T-helper 1 cell treated with Interleukin-12 subunit alpha and Interleukin-12 subunit beta and Interleukin-4 antibody, amounts not matched to agents 30 μg/mL and 1 μg/mL, for 36 hours (primary cell): ENCODE measurements around the gene ZNF850.
A peak's percentile ranks its signal among the peaks of the same experiment; 100 is the strongest.
"Not testable (repeated sequence)": the region's sequence is repeated elsewhere in the genome, so short reads cannot be mapped to it uniquely, and the experiment has no call there.

ENCODE experiments used
- H3K27ac Mint-ChIP-seq: one replicate; pipeline ENCODE4 v1.8.0; 2021; ENCODE audit warnings: mild to moderate bottlenecking, mixed read lengths
- H3K27me3 Mint-ChIP-seq: one replicate; pipeline ENCODE4 v1.8.0; 2021; ENCODE audit warnings: low read depth, mixed read lengths
- H3K36me3 Mint-ChIP-seq: one replicate; pipeline ENCODE4 v1.8.0; 2021; ENCODE audit warnings: low read depth, mixed read lengths
- H3K4me1 Mint-ChIP-seq: one replicate; pipeline ENCODE4 v1.8.0; 2021; ENCODE audit warnings: low read depth, mixed read lengths
- H3K4me3 Mint-ChIP-seq: one replicate; pipeline ENCODE4 v1.8.0; 2021; ENCODE audit warnings: mild to moderate bottlenecking, moderate library complexity, mixed read lengths
- H3K9me3 Mint-ChIP-seq: one replicate; pipeline ENCODE4 v1.8.0; 2021; ENCODE audit warnings: mixed read lengths

Gene ZNF850

GRCh38 chr19:36772311-36773222 is at the start of gene ZNF850:
Gene ZNF850 (minus strand): TSS chr19:36772807. CDS start chr19:36762606, 10,201 bp downstream.
- Mint-ChIP-seq H3K9me3 (peaks cover 47% of the 10 kb centered on the region), H3K27me3 (no peaks in the 10 kb centered on the region), H3K27ac (peak within 1 kb of the TSS; percentile 84), H3K36me3 (peaks cover 30% of the 10 kb centered on the region), H3K4me1 (peaks cover 22% of the 10 kb centered on the region), H3K4me3 (peak within 1 kb of the TSS; percentile 92)

GRCh38 chr19:36821758-36822157 is 49.2 kb upstream of the ZNF850 start:
- Mint-ChIP-seq H3K27ac (no peak overlapping the region), H3K36me3 (peaks cover 60% of the 10 kb centered on the region), H3K27me3 (no peaks in the 10 kb centered on the region), H3K4me1 (no peaks in the 10 kb centered on the region), H3K9me3 (peaks cover 65% of the 10 kb centered on the region), H3K4me3 (no peak overlapping the region)

DNA sequence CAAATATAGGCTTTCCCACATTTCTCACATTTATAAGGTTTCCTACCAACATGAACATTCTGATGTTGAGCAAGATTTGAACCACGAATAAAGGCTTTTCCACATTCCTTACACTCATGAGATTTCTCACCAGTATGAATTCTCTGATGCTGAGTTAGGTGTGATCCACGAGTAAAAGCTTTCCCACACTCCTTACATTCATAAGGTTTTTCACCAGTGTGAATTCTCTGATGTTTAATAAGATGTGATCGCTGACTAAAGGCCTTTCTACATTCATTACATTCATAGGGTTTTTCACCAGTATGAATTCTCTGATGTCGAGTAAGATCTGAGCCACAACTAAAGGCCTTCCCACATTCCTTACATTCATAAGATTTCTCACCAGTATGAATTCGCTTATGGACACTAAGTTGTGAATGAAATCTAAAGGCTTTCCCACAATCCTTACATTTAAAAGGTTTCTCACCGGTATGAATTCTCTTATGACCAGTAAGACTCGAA is 46.6 kb upstream of the ZNF850 start:
- H3K27ac Mint-ChIP-seq, result no peak overlapping the region
- no peak overlapping the region for H3K4me3 Mint-ChIP-seq
- H3K9me3 Mint-ChIP-seq, result peaks cover 54% of the 10 kb centered on the region
- H3K27me3 Mint-ChIP-seq, result no peaks in the 10 kb centered on the region
- peaks cover 45% of the 10 kb centered on the region for H3K36me3 Mint-ChIP-seq
- H3K4me1 Mint-ChIP-seq, result no peaks in the 10 kb centered on the region

DNA sequence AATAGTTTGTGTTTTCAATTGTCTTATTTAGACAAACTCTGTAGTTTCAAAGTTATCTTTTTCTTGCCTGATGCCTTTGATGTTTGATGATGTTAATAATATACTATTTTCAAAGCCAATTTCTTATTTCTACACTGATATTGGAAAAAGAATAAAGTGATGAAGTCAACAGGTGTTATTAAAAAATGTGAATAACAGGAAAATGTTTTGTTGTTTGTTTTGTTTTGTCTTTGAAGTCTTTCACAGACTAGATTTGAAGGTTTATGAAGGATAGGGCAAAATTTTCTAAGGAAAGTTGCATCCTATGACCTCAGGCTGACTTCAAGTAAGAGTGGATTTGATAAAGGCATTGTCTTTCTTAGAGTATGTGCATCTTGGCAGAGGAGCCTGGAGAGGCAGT is 34.4 kb upstream of the ZNF850 start:
- no peaks in the 10 kb centered on the region for H3K4me1 Mint-ChIP-seq
- peaks cover 55% of the 10 kb centered on the region for H3K9me3 Mint-ChIP-seq
- H3K27ac Mint-ChIP-seq, result no peak overlapping the region
- H3K4me3 Mint-ChIP-seq, result no peak overlapping the region
- H3K27me3 Mint-ChIP-seq, result no peaks in the 10 kb centered on the region
- peaks cover 5% of the 10 kb centered on the region for H3K36me3 Mint-ChIP-seq

- H3K27ac Mint-ChIP-seq, result no peak overlapping the region
- no peaks in the 10 kb centered on the region for H3K27me3 Mint-ChIP-seq
- no peak overlapping the region for H3K4me3 Mint-ChIP-seq
- peaks cover 2% of the 10 kb centered on the region for H3K36me3 Mint-ChIP-seq
- peaks cover 43% of the 10 kb centered on the region for H3K9me3 Mint-ChIP-seq
- H3K4me1 Mint-ChIP-seq, result no peaks in the 10 kb centered on the region
Measured at GRCh38 chr19:36805364-36805763, 32.8 kb upstream of the ZNF850 start.

DNA sequence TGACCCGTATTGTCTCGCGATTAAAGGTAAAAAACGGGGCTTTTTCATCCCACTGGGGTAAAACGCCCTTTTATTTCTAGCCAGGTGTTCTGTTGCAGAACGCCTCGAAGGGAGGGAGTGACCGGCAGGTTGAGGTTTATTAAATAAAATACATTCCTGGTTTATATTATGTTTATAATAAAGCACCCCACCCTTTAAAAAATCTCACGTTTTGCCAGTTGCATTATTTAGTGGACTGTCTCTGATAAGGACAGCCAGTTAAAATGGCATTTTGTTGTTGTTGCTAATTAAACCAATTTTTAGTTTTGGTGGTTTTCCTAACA is 25.1 kb upstream of the ZNF850 start:
- peaks cover 2% of the 10 kb centered on the region for H3K4me1 Mint-ChIP-seq
- no peak overlapping the region for H3K27ac Mint-ChIP-seq
- no peaks in the 10 kb centered on the region for H3K27me3 Mint-ChIP-seq
- peaks cover 7% of the 10 kb centered on the region for H3K36me3 Mint-ChIP-seq
- peak overlapping the region; percentile 88 for H3K4me3 Mint-ChIP-seq
- peaks cover 44% of the 10 kb centered on the region for H3K9me3 Mint-ChIP-seq

GRCh38 chr19:36796714-36796992 is 24.0 kb upstream of the ZNF850 start:
- Mint-ChIP-seq H3K4me3 (peak overlapping the region; percentile 88), H3K9me3 (peaks cover 54% of the 10 kb centered on the region), H3K27me3 (no peaks in the 10 kb centered on the region), H3K36me3 (peaks cover 12% of the 10 kb centered on the region), H3K4me1 (peaks cover 2% of the 10 kb centered on the region), H3K27ac (peak overlapping the region; percentile 90)

DNA sequence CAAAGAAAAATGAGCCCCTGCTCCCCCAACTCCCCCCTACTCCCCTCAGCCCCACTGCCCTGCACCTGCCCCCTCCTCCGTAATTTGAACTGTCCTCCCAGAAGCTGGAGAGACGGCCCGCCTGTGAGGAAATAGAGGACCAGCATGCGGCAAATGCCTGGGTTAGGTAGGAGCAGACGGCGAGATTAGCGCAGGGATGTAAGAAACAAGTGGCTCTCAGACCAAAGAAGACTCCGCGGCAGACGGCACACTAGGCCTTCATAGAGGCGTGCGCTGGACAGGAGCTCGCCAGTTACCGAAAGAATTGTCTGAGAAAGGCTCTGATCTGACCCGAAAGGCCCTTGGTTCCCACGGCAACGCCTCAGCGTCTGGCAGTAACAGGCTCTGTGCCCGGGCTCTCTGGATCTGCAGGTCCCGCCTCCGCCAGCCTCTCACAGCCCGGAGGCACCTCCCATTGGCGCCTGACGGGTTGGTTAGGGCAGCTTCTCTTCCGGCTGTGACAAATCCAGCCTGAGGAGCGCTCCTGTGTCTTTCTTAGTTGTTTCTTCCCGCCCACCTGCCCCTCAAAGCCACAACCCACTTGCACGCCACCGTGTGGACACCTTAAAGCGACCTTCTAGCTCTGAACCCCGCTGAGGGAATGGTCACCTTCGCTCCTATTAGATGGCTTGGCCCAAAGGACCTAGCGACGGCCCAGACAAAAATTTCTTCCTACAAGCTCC is 19.0 kb upstream of the ZNF850 start:
- not testable (repeated sequence) for H3K4me1 Mint-ChIP-seq, H3K4me3 Mint-ChIP-seq, H3K27me3 Mint-ChIP-seq, H3K36me3 Mint-ChIP-seq, H3K27ac Mint-ChIP-seq
- H3K9me3 Mint-ChIP-seq, result peaks cover 58% of the 10 kb centered on the region

DNA sequence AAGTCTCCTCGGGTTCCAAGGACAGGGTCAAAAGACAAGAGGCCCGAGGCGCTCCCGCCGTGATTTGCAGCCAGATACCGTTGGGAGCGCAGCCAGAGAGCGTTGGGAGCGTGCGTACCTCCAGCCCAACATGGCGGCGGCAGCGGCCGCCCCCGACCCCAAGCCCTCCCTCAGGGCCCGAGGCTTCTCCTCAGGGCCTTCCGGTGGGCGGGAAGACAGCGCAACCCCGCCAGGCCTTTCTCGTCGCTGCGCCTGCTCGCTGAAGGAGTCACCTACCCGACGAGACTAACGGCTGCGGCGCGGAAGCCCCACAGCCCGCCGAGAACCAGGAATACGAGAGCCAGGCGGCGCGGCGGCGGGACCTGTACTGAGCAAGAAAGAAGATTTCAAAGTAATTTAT is 3.2 kb upstream of the ZNF850 start:
- peaks cover 23% of the 10 kb centered on the region for H3K36me3 Mint-ChIP-seq
- H3K27me3 Mint-ChIP-seq, result no peaks in the 10 kb centered on the region
- no peak overlapping the region for H3K27ac Mint-ChIP-seq
- peaks cover 50% of the 10 kb centered on the region for H3K9me3 Mint-ChIP-seq
- peaks cover 22% of the 10 kb centered on the region for H3K4me1 Mint-ChIP-seq
- no peak overlapping the region for H3K4me3 Mint-ChIP-seq

DNA sequence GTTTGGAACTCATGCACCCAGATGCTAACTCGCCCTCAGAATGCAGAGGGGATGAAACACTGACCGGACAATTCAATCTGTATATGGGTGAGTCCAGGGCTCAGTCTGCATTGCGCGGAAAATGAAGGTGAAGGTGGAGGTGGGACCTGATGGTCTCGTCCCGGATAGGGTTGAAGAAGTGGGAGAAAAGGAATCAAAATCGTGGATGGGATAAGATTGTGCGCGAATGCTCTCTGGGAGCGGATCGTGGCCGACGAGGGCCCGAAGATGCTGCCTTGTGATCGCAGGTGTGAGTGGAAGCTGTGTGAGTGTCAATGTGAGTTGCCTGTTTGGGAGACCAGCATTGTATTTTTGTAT is 594 bp upstream of the ZNF850 start:
- H3K27me3 Mint-ChIP-seq, result no peaks in the 10 kb centered on the region
- peak overlapping the region; percentile 92 for H3K4me3 Mint-ChIP-seq
- peaks cover 51% of the 10 kb centered on the region for H3K9me3 Mint-ChIP-seq
- H3K36me3 Mint-ChIP-seq, result peaks cover 30% of the 10 kb centered on the region
- H3K4me1 Mint-ChIP-seq, result peaks cover 22% of the 10 kb centered on the region
- peak overlapping the region; percentile 84 for H3K27ac Mint-ChIP-seq

GRCh38 chr19:36771261-36772231 is 1.1 kb downstream of the ZNF850 start:
- Mint-ChIP-seq H3K27ac (peak overlapping the region; percentile 84), H3K36me3 (peaks cover 31% of the 10 kb centered on the region), H3K9me3 (peaks cover 43% of the 10 kb centered on the region), H3K4me1 (peaks cover 22% of the 10 kb centered on the region), H3K4me3 (peak overlapping the region; percentile 92), H3K27me3 (no peaks in the 10 kb centered on the region)

GRCh38 chr19:36750066-36750691 is 22.4 kb downstream of the ZNF850 start:
- Mint-ChIP-seq H3K36me3 (peaks cover 71% of the 10 kb centered on the region), H3K27ac (no peak overlapping the region), H3K4me1 (no peaks in the 10 kb centered on the region), H3K4me3 (no peak overlapping the region), H3K27me3 (no peaks in the 10 kb centered on the region), H3K9me3 (peaks cover 67% of the 10 kb centered on the region)

DNA sequence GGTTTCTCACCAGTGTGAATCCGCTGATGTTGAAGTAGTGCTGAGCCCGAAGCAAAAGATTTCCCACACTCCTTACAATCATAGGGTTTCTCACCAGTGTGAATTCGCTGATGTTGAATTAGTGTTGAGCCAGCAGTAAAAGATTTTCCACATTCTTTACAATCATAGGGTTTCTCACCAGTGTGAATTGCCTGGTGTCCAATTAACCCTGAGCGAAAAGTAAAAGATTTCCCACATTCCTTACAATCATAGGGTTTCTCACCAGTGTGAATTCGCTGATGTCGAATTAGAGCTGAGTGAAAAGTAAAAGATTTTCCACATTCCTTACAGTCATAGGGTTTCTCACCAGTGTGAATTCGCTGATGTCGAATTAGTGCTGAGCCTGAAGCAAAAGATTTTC is 23.0 kb downstream of the ZNF850 start:
- H3K4me3 Mint-ChIP-seq, H3K27me3 Mint-ChIP-seq, H3K27ac Mint-ChIP-seq, H3K4me1 Mint-ChIP-seq: not testable (repeated sequence)
- Mint-ChIP-seq H3K9me3 (peaks cover 72% of the 10 kb centered on the region), H3K36me3 (peaks cover 69% of the 10 kb centered on the region)
